NCI-H2196 (cell line): ENCODE measurements around the gene WDR31.
A peak's percentile ranks its signal among the peaks of the same experiment; 100 is the strongest.
"Not testable (repeated sequence)": the region's sequence is repeated elsewhere in the genome, so short reads cannot be mapped to it uniquely, and the experiment has no call there.

ENCODE experiments used
- DNase-seq: peaks from one replicate; lab custom pipeline; 2025; ENCODE audit not compliant: unreplicated experiment; lab: John Stamatoyannopoulos, UW

The WDR31 gene

DNA sequence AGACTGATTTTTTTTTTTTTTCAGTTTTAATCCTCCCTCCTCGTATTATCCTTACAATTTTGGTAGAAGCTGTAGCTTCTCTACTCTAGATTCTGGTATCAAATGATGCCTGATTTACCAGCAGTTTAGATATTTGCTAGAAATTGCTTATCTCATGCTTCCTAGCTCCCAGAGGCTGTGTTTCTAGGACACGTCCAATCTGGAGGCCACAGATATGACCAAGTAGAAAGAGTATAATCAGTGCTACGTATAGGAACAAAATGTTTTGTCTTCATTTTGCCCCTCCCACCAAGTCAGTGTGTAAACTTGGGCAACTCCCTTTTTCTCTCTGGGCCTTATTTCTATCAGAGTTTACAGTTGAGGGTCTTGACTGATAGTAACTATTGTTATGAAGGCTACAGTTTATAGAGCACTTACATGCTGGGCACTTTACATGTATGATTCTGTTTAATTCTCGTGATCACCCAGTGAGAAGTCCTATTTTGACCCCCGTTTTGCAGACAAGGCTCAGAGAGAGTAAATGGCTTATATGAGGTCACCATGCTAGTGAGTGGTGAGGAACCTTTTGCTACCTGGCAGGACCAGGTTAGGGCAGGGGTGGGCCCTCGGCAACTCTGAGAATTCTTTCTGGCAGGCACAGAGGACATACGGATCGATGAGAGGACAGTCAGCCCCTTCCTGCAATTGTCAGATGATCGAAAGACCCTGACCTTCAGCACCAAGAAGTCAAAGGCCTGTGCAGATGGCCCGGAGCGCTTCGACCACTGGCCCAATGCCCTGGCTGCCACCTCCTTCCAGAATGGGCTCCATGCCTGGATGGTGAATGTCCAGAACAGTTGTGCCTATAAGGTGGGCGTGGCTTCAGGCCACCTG lies 29.1 kb upstream of the WDR31 start:
- DNase-seq, result peak; percentile 56

DNA sequence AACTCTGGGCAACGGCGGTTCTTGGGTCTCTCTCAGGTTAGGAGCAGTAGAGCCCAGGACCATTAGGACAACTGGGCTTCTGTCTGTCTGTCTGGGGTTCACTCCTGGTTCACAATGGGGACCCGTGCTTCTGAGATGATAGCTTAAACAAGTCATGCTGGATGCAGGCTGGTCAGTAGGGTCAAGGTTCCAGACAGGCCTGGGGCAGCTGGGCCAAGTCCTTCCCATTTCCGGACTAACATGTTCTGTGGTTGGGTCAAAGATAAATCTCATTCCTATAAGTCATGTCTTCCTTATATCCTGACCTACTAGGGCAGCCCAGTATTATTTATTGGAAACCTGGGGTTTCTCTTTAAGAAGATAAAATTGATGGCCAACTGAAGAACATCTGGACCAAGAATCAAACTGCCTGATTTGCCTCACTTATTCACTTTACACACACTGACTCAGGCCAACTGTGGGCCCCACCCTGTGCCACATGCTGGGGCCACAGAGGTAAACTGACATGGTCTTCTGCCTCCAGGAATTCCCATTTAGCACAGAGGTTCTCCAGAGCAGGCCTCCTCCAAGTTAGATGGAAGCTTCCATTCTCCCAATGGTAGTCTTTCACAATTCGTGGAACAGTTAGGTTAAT lies 28.4 kb upstream of the WDR31 start:
- DNase-seq, result no peak

DNA sequence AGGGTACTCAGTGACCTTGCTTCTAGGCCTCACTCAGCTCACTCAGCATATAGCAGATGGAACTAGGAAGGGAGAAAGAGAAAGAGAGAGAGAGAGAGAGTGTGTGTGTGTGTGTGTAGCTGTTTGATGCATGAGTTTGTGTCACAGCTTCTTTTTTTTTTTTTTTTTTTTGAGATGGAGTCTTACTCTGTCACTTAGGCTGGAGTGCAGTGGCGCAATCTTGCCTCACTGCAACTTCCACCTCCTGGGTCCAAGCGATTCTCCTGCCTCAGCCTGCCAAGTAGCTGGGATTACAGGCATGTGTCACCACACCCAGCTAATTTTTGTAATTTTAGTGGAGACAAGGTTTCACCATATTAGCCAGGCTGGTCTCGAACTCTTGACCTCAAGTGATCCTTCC lies 25.6 kb upstream of the WDR31 start:
- DNase-seq, result not testable (repeated sequence)

DNA sequence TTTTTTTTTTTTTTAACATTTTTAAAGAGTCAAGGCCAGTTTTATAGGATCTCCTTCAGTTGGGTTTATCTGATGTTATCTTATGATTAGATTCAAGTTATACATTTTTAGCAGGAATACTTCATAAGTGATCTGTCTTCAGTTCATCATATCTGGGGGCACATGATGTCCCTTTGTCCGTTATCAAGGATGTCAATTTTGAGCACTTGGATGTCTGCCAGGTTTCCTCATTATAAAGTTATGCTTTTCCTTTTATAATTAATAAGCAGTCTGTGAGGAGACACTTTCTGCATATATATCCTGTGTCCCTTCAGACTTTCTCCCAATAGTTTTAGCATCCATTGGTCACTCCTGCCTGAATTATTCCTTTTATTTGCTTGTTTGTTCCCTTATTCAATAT lies 24.9 kb upstream of the WDR31 start:
- no peak for DNase-seq

DNA sequence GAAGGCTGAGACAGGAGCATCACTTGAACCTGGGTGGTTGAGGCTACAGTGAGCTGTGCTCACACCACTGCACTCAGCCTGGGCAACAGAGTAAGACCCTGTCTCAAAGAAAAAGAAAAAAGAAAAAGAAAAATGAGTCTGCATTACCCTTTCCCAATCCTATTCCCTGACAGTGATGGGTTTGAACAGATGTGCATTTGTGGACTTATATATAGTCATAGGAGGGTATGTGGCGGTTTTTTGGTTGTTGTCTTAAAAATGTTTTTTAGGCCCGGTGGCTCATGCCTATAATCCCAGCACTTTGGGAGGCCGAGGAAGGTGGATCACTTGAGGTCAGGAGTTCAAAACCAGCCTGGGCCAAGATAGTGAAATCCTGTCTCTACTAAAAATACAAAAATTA lies 23.3 kb upstream of the WDR31 start:
- DNase-seq, result no peak

DNA sequence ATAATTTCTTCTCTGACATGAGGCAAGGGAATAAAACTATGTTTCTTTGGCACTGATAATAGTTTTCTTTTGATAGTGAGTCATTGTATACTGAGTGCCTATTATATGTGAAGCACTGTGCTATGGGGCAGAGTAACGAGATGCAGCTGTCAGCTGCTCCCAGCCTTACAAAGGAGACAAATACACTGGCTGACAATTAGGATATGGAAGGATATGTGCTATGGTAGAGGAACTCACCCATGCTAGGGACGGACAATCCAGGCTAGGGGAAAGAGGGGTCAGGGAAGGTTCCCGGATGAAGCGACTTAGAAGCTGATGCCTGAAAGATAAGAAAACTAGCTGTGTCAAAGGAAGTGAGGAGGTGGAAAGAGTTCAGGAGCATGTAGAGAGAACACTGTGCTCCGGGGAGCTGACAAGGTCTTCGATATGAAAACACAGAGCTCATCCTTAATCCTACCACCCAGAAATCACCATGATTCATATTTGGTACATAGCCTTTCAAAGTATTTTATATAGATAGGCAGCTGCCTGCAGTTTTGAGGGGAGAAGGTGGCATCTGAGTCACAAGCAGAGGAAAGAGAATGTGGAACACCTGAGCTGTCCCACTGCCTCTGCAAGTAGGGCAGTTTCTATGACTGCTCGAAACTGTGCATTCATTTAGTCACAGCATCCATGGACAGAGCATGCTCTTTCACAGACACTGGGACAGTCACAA lies 21.4 kb upstream of the WDR31 start:
- peak; percentile 22 for DNase-seq

DNA sequence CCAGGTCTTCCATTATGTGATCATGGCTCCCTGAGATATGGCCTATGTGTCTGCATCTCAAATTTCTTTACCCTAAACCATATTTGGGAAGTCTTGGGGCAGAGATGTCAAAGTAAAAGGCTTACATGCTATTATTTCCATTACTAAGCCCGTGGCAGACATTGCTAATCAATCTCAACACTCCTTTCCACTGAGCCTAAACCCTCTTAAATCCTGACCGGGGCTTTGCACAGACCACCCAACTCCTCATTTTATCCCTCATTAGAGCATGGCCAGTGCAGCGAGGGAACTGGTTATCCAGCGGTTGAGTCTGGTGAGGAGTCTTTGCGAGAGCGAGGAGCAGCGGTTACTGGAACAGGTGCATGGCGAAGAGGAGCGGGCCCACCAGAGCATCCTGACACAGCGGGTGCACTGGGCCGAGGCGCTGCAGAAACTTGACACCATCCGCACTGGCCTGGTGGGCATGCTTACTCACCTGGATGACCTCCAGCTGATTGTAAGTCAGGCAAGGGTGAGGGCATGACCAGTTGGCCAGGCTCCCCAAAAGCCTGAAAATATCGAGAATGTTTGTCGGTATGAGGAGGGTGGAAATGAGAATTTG lies 20.3 kb upstream of the WDR31 start:
- DNase-seq, result no peak

DNA sequence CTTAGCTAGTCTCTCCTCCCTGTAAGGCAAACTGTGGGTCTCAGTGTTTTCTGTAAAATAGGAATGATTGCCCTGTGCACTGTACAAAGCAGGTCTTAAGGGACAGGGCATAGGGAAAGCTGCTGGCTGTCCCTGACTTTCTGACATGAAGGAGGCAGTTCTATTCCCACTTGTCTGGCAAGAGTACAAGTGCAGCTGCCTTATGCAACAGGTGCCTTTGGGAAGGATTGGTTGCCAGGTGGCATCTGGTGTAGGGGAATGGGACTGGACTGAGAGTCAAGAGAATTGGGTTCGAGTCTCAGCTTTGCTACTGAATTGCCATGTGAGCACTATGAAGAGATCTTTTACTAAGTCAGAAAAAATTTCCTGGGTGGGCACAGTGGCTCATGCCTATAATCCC lies 19.3 kb upstream of the WDR31 start:
- DNase-seq, result no peak

DNA sequence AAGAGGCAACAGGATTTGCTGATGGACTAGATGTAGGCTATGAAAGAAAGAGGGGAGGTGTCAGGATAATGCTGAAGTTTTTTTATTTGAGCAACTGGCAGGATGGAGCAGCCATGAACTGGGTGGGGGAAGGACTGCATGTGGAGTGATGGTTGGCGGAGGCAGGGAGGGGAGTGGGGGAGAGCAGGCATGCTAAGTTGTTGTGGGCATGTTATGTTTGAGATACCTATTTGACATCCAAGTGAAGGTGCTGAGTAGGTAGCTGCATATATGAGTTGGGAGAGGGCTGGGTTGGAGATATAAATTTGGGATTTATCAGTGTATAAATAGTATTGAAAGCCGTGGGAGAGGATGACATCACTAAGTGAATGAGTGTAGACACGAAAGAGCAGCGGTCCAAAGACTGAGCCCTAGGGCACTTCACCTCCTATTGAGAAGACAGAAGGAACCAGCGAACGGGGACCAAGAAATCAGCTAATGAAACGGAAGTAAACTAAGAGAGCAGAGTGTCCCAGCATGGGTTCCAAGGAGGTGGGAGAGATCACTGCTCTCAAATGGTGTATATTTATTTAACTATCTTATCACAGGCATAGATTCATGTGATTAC lies 16.7 kb upstream of the WDR31 start:
- DNase-seq, result no peak

DNA sequence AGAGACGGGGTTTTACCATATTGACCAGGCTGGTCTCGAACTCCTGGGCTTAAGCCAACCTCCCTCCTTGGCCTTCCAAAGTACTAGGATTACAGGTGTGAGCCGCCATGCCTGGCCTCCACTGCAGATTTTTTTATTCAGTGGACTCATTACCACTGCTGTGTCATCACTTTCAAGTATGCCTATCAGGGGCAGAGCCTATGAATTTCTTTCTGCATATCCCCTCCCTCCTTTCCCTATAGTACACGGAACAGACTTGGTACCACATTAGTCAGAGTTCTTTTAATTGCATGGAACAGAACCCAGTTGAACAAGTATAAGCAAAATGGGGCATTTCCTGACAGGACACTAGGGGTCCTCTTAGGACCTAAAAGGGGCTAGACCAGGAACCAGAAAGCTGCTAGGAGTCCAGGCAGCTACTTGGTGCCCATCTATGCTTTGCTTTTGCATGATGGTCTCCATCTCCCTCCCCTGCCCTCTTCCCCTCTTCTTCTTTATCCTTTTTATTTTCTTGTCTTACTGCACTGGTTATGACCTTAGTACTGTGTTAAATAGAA lies 15.0 kb upstream of the WDR31 start:
- no peak for DNase-seq

DNA sequence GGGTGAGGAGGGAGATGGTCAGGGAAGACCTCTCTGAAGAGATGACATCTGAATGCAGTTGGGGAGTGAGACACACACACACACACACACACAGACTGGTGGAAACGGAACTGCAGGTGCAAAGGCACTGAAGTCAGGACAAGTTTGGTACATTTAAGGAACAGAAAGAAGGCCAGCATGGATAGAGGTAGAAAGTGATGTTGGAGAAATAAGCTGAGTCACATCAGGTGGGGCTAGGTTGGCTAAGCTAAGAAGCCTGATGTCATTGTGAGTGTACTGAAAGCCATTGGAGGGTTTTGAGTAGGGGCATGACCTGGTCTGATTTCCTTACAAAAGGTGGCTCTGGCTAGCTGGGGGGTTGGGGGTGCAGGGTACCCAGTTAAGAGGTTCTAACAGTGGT lies 12.3 kb upstream of the WDR31 start:
- no peak for DNase-seq

DNA sequence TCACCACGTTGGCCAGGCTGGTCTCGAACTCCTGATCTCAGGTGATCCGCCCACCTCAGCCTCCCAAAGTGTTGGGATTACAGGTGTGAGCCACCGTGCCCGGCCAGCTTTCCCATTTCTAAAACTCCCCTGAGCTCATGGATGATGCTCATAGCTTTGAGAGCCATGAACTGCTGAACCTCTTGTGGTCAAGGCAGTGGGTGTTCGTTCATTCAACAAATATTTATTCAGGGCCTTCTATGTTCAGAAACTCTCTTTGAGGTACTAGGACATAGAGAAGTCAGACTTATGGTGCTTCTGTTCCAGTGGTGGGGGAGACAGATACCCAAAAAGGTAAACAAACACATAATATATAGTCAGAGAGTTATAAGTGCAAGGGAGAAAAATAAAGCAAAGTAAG lies 11.9 kb upstream of the WDR31 start:
- no peak for DNase-seq

DNA sequence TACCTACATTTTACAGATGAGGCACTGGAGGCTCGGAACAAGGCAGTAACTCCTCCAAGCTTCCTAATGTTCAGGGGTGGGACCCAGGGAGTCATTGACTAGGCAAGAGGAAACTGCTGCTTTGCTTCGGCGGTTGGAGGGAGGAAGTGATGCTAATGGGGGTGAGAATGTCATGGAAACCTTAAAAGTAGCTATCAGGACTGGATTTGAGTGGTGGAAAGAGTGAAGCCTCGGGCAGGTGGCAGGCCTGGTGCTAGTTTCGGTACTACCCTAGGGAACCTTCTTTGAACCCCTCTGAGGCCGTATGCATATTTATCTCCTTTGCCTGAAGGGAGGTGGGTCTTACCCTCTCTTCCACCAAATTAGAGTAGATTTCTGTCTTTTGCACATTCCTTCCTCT lies 10.9 kb upstream of the WDR31 start:
- DNase-seq, result no peak

DNA sequence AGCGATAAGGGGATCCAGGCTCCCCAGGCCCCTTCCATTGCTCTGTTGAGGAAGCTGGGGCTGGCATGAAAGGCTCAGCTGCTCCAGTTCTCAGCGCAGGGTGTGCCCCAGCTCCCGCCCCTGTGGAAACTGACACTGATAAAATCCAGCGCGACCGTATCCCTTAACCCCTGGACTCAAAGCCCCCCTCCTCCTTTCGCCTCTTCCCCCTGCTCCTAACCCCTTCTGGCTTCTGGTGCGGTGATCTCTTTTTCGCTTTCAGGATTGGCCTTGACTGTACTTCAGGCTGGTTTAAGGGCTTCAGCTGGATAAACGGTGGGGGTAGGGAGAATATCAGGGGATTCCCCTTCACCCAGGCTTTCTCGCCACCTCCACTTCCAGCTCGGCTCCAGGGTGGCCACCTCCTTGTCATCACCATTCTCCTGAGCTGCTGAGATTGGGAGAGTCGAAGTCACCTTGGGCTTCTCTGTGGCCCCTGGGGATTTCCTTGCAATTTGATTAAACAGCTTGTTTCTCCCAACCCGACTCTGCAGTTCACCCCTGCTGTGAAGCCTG lies 10.1 kb upstream of the WDR31 start:
- no peak for DNase-seq

DNA sequence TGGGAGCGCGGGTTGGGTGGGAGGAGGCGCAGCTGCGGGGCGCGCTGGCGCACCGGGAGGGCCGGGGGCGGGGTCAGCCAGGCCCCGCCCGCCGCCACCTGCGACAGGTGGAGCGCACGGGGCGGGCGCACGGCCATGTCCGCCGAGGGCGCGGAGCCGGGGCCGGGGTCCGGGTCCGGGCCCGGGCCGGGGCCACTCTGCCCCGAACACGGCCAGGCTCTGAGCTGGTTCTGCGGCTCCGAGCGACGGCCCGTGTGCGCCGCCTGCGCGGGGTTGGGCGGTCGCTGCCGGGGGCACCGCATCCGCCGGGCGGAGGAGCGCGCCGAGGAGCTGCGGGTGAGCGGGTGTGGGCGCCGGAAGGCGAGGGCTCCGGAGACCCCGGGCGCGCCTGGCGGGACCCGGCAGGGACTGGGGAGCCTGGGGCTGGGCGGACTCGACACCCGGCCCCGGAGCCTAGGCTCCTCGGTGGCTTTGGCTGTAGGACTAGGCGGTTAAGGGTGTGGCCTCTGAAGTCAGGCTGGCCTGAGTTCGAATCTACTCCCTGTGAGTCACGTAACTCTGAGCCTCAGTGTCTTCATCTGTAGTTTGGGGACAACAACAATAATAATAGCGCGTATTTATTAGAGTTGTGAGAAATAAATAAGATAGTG lies 9.5 kb upstream of the WDR31 start, which contains the start of gene BSPRY:
TSS of gene BSPRY (plus strand) at position 97 of the 650 bp plus-strand sequence. CDS start at position 136, 39 bp downstream.
- no peak for DNase-seq

DNA sequence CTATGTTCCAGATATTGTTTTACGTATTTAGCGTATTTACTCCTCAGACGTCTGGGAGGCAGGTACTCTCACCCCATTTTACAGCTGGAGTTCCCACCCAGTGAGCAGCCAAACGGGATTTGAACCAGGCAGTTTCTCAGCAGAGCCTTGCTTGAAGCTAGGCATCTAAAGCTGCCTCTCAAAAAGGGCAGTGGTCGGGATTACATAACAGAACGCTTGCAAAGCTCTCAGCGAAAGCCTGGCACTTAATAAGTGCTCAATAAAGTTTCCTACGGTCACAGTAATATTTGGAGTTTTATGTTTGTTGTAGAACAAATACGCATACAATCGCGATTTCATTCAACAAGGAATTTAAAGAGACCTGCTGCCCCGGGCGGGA lies 9.0 kb upstream of the WDR31 start:
- peak; percentile 69 for DNase-seq

DNA sequence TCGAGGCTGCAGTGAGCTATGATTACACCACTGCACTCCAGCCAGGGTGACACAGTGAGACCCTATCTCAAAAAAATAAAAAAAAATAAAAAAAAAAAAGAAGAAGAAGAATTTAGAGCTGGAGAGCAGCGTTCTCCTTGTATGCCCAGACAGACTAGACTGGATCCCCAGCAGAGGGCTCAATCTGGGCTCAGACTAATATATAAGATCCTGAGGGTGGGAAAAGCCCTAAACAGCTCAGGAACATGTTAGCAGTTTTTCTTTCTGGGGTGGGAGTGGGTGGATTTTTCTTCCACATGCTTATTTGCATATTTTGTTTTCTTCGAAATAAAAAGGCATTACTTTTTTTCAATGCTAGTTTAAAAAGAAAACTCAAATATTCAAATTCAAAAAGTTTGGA lies 8.4 kb upstream of the WDR31 start:
- DNase-seq, result no peak

DNA sequence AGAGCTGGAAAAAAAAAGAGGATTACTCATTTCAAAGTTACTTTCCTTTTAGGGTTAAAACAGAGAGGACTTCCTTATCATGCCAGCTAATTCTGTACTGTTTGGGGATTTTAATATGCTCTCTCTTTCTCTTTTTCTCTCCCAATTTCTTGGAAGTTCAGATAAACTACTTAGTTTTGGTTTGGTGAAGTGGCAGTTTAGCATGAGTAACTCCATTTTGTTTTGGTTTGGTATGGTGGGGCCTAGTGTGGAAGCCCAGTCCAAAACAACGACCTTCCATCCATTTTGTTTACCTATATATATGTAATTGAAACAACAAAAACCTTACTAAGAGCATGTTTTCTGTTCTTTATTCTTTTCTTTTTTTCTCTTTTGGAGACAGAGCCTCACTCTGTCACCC lies 5.6 kb upstream of the WDR31 start:
- DNase-seq, result no peak

DNA sequence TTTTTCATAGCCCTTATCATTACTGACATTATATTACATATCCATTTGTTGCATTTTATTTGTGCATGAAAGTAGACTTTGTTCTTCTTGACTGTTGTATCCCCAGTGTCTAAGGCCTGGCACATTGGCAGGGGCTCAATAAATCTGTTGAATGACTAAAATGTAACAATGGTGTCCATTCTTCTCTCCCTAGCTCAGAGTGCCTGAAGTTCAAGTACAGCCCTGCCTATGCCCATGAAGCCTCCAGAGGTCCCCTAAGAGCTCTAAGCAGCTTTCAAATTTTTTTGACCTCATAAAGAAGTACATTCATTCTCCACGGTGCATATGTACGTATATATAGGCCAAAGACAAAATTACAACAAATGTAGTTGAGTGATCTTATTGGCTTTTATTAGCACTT lies 5.1 kb upstream of the WDR31 start:
- DNase-seq, result no peak

DNA sequence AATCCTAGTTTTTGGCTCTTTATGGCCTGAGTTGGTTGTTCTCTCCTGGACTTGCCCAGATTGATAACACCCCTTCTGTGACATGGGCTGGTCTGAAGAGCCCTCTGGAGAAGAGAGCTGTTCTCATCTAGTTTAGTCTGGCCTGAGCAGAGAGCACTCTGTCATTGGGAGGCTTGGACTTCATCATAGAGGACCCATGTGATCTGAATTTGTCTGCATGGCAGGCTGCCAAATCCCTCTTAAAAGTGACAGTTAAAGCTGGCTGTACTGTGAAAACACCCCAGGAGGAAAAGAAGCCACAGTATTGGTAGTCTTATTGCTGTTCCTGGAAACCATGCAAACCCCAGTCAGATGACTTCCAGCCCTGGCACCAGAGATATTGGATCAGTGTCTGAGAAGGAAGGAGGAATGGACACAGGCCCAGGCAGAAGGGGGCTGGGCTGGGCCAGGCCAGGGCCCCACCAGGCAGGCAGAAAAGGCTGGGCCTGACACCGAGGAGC lies 3.7 kb upstream of the WDR31 start:
- DNase-seq, result peak; percentile 96
